Fibroblast of skin of back (primary cell): ENCODE results near the gene SLC39A6.
A peak's percentile ranks its signal among the peaks of the same experiment; 100 is the strongest.
"Not testable (repeated sequence)": the region's sequence is repeated elsewhere in the genome, so short reads cannot be mapped to it uniquely, and the experiment has no call there.

Source experiments
- DNase-seq: peaks from one replicate; pipeline ENCODE4 v3.0.0-alpha.2; 2013

Gene SLC39A6

DNA sequence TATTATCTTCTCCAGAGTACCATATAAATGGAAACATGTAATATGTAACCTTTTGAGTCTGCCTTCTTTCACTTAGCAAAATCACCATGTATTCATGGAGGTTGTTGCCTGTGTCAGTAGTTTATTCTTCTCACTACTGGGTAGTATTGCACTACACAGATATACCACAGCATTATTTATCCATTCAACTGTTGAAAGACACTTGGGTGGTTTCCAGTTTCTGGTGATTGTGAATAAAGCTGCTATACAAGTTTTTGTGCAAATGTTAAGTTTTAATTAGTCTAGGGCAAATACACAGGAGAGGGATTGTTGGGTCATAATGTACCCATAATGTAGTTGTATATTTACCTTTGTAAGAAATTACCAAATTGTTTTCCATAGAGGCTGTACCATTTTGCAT is 32.2 kb downstream of the SLC39A6 start:
- DNase-seq: no peak

DNA sequence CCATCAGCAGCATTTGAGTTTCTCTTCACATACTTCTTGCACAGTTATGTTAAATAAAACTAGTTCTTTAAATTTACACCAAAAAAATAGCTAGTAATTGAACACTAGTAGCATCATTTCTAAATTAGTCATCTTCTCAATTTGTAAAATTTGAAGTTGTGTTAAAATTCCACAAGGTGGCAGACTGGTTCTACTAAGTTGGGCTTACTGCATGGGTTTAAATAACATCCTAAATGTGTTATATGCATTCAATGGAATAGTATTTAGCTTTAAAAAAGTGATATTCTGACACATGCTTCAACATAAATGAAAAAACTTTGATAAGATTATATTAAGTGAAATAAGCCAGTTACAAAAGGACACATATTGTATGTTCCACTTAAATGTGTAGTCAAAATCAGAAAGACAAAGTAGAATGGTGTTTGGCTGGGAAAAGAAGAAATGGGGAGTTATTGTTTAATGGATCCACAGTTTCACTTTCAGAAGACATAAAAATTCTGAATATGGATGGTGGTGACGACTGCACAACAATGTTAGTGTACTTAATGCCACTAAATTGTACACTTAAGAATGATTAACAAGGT is 33.1 kb downstream of the SLC39A6 start:
- DNase-seq: peak; percentile 62

DNA sequence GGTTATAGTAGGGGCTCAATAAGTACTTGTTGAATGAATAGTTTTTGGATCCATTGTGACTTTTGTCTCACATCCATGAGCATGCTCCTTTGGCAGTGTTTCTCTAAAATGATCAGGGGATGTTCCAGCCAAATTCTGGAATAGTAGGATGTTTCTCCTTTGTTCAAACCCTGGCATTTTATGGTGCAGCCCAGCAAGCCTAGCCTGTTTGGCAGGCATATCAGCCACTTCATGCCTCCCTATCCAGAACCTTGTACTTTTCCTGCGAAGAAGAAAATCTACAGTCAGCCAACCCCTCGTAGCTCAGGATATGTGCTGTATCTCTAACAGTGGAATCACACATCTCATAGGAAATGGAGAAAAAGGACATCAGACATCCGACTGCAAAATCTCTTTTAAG is 34.7 kb downstream of the SLC39A6 start:
- DNase-seq: no peak

DNA sequence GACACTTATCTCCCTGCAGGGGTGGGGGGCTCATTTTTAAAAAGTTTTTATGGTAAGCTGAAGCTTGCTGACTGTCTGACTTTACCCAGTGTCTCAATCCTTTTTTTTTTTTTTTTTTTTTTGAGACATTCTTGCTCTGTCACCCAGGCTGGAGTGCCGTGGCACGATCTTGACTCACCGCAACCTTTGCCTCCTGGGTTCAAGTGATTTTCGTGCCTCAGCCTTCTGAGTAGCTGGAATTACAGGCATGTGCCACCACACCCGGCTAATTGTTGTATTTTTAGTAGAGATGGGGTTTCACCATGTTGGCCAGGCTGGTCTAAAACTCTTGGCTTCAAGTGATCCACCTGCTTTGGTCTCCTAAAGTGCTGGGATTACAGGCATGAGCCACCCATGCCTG is 37.0 kb downstream of the SLC39A6 start:
- not testable (repeated sequence) for DNase-seq

DNA sequence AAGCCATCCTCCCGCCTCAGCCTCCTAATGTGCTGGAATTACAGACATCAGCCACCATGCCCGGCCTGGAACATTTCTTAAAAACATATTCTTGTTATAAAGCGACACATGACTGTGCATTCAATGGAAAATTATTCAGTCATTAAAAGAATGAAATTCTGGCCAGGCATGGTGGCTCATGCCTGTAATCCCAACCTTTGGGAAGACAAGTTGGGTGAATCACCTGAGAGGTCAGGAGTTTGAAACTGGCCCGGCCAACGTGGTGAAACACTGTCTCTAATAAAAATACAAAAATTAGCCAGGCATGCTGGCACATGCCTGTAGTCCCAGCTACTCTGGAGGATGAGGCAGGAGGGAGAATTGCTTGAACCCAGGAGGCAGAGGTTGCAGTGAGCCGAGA is 40.1 kb downstream of the SLC39A6 start:
- DNase-seq: no peak

DNA sequence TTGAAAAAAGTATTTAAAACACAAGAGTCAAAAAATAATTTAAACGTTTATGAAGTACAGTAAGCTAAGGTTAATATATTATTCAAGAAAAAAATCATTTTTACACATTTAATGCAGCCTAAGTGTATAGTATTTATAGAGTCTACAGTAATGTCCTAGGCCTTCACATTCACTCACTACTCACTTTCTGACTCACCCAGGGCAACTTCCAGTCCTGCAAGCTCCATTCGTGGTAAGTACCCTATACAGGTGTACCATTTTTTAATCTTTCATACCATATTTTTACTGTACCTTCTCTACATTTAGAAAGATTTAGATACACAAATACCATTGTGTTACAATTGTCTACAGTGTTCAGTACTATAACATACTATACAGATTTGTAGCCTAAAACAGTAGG is 40.9 kb downstream of the SLC39A6 start:
- no peak for DNase-seq

DNA sequence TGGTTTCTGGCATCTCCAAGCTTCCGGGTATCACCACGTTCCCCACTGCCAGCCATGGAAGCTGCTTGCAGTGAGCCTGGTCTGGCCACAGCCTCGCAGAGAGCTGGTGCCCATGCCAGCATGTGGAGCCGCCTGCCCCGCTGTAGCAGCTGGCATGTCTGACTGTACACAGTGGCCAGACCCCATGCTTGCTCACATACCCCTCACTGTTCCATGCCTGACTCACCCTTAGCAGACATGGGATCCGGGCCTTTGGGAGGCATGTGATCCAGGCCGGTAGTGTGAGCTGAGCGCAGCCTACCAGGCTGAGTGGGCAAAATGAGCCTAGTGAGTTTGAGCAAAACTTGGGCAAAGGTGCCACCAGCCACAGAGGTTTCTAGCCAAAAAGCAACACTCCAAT is 43.0 kb downstream of the SLC39A6 start:
- DNase-seq: no peak

DNA sequence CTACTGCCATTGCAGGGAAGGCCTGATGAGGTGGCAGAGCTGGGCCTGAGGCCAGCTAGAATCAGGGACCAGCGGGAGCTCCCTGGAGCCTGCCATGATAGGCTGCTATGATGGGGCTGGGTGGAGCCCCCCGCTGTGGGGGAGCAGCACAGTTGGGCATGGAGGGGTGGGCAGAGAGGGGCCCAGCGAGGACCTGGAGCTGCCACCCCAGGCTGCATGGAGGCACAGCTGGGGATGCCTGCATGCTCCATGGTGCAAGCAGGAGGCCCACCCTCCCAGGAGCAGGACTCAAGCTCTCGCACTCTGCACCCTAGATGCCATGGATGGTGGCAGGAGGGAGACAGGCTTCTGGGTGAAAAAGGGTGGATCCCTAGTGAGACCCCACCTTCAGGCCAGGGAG is 43.9 kb downstream of the SLC39A6 start:
- no peak for DNase-seq

DNA sequence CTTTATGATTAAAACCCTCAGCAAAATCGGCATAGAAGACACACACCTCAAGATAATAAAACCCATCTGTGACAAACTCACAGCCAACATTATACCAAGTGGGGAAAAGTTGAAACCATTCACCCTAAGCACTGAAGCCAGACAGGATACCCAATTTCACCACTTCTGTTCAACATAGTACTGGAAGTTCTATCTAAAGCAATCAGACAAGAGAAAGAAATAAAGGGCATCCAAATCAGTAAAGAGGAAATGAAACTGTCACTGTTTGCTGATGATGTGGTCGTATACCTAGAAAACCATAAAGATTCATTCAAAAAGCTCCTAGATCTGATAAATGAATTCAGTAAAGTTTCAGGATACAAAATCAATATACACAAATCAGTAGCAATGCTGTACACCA is 45.4 kb downstream of the SLC39A6 start:
- no peak for DNase-seq

DNA sequence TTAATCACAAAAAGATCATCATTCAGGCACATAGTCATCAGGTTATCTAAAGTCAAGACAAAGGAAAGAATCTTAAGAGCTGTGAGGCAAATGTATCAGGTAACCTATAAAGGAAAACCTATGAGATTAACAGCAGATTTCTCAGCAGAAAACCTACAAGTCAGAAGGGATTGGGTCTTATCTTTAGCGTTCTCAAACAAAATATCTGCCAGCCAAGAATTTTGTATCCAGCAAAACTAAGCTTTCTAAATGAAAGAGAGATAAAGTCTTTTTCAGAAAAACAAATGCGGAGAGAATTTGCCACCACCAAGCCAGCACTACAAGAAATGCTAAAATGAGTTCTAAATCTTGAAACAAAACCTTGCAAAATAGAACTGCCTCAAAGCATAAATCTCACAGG is 48.0 kb downstream of the SLC39A6 start:
- DNase-seq: not testable (repeated sequence)

DNA sequence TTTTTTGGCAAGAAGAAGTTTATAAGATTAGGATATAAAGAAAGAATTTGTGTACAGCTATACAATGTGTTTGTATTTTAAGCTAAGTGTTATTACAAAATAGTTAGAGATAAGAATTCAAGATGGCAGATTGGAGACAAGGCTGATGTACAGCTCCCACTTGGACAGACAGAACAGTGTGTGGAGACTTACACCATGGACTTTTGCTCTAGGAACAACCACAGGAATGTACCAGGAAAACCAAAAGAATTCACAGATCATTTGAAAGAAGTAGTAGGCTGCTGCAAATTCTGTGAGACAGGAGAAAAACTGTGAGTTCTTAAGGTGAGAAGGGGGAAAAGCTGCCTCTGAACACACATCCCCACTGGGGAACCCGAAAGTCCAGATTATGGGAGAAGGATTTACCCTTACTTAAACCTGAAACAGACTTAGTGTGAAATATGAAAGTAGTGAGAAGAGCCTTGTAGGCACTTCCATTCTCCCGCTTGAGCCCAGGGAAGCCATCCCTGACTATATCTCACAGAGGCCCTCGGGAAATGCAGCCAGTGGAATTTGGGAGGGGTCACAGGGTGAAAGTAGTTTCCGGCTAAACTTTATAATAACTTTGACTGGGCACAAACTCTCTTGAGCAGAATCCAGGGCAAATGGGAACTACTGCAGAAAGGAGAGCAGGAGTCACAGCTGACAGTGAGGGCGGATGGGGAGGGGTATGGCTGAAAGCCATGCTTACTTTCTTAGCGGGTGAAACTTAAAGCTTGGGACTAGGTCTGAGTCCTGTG is 50.2 kb downstream of the SLC39A6 start:
- peak; percentile 28 for DNase-seq

DNA sequence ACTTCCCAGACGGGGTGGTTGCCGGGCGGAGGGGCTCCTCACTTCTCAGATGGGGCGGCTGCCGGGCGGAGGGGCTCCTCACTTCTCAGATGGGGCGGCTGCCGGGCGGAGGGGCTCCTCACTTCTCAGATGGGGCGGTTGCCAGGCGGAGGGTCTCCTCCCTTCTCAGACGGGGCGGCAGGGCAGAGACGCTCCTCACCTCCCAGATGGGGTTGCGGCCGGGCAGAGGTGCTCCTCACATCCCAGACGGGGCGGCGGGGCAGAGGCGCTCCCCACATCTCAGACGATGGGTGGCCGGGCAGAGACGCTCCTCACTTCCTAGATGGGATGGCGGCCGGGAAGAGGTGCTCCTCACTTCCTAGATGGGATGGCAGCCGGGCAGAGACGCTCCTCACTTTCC is 51.4 kb downstream of the SLC39A6 start:
- not testable (repeated sequence) for DNase-seq

DNA sequence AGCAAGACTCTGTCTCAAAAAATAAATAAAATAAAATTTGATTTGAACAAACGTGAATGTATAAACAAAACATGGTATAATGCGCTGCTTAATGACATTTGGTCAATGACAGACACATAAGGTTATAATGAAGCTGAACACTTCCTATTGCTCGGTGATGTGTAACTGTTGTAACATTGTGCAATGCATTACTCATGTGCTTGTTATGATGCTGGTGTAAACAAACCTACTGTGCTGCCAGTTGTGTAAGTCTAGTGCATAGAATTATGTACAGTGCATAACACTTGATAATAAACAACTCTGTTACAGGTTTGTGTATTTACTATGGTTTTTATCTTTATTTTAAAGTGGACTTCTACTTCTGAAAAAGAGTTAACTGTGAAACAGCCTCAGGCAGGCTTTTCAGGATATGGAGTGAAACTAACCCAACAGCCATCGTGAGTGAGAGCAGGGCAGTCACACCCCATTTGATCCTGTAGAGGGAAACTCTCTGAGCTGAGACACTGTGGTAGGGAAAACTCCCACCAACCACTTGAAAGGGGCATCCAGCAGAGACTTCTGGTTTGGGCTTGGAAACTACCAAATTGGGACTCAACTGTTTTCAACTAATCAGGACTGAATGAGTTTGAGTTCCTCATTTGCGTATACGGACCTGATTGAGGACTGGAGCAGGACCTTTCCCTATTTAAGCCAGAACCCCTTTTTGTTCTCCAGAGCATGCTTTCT is 53.1 kb downstream of the SLC39A6 start:
- peak; percentile 19 for DNase-seq

DNA sequence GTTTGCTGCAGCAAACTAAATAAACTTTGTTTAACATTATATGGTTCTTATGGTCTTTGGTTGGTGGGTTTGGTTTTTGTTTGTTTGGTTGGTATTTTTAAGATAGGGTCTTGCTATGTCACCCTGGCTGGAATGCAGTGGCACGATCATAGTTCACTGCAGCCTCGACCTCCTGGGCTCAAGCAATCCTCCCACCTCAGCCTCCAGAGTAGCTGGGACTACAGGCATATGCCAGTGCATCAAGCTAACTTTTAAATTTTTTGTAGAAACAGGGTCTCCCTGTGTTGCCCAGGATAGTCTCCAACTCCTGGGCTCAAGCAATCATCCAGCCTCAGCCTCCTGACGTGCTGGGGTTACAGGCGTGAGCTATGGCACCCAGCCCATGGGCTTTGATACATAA is 54.7 kb downstream of the SLC39A6 start:
- DNase-seq: no peak

DNA sequence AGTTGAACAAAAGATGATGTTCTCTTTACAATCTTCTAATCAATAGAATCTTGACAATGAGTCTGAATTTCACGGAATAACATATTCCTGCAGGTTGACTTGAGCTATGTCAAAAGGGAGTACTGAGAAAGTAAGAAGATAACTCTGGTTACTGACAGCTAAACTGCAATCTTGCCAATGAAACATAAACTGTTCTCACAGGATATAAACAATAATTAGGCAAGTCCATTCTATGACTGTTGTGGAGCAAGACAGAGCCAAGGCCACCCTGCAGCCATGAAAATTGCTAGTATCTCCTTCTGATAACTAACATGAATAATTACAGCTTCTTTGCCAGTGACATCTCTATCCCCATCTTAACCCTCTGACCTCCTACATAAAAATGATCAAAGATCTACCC is 55.5 kb downstream of the SLC39A6 start:
- DNase-seq: no peak

DNA sequence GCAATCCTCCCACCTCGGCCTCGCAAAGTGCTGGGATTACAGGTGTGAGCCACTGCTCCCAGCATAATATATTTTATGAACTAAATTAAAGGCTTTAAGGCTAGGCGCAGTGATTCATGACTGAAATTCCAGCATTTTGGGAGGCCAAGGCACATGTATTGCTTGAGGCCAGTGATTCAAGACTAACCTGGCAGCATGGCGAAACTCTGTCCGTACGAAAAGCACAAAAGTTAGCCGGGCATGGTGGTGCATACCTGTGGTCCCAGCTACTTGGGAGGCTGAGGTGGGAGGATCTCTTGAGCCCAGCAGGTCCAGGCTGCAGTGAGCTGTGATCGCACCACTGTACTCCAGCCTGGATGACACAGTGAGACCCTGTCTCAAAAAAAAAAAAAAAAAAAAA is 56.7 kb downstream of the SLC39A6 start:
- not testable (repeated sequence) for DNase-seq

DNA sequence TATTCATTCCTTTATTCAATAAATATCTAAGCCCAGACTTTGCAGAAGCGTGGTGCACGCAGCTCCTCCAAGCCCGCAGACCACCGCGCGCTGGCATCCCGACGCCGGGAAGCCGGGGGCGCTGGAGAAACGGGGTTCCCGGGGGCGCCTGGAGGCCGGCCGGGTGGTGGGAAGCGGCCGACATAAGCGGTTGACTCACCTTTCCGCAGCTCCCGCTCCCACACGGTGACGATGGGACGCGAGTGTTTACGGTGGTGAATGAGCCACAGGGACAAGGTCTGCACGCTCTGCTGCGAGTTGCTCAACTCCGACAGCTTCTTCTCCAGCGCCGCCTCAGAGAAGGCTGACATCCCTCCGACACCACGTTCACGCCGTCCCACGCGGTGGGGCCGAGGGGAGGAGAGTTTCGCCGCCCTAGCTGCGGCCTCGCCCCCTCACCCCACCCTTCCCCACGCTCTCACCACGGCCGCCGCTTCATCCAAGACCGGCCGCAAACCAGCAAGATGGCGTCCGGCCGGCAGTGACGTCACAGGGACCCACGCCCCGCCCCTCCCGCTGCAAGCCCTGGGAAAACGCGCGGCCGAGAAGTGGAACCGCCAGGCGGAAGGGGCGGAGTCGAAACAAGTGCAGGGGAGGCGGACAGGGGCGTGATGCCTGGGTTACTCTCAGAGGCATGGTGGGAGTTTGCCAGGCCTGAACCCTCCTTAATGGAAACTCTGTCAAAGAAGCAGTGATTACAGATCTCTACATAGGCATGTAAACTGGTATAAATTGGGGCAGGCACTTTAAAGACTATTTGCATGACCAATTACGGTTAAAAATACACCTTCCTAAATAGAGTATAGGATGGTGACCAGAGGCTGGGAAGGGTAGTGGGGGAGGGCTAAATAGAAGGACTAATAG is 61.8 kb downstream of the SLC39A6 start, which contains the start of gene RPRD1A:
RPRD1A (minus strand) TSS at position 505 of the 903 bp plus-strand sequence; CDS start at position 350, 155 bp downstream.
- peak; percentile 91 for DNase-seq

DNA sequence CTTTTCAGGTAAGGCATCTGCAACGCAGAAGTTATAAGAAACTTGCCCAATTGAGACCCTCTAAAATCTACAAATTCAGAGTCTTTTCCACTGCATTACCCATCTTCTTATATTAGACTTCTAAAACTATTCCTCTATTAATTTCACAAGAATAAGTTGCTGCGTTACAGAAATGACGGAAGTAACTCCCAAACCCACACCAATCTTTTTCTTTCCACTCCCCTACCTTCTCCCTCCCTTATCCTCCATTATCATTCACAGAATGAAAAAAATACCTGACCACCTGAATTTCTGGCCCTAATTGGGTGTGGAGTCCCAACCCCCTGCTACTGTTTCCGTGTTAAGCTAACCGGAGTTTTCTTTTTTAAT is 62.5 kb downstream of the SLC39A6 start:
- no peak for DNase-seq

DNA sequence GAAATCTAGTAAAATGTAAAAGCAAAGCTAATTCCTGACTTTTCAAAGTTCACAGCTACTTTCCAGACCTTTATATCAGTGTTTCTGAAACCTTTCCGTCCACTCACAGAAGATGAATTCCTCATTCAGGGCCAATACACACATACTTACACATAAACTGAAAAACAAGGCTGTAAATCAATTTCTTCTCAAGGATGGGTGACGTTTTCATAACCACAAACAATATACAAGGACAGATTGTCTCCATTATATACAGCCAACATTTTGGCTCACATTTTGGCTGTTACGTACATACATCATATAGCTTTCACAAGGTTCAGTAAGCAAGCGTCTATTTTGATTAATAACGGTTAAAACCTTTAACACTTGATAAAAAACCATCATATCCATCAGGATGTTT is 63.1 kb downstream of the SLC39A6 start:
- no peak for DNase-seq

DNA sequence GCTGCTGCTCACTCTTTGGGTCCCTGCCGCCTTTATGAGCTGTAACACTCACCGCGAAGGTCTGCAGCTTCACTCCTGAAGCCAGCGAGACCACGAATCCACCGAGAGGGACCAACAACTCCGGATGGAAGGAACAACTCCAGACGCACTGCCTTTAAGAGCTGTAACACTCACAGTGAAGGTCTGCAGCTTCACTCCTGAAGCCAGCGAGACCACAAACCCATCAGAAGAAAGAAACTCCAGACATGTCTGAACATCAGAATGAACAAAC is 64.4 kb downstream of the SLC39A6 start:
- DNase-seq: not testable (repeated sequence)

DNA sequence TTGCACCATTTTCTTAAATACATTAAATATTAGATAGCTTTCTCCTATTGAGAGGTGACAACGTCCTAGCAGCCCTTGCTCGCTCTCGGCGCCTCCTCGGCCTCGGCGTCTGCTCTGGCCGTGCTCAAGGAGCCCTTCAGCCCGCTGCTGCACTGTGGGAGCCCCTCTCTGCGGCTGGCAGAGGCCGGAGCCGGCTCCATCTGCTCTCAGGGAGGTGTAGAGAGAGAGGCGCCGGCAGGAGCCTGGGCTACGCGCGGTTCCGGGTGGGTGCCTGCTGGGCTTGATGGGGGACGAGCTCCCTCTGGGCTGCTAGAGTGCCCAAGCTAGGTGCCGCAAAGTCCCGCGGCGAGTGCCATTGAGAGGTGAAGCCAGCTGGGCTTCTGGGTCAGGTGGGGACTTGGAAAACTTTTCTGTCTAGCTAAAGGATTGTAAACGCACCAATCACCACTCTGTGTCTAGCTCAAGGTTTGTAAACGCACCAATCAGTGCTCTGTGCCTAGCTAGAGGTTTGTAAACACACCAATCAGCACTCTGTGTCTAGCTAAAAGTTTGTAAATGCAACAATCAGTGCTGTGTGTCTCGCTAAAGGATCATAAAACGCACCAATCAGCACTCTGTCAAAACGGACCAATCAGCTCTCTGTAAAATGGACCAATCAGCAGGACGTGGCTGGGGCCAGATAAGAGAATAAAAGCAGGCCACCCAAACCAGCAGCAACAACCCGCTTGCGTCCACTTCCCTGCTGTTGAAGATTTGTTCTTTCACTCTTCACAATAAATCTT is 64.9 kb downstream of the SLC39A6 start:
- no peak for DNase-seq

DNA sequence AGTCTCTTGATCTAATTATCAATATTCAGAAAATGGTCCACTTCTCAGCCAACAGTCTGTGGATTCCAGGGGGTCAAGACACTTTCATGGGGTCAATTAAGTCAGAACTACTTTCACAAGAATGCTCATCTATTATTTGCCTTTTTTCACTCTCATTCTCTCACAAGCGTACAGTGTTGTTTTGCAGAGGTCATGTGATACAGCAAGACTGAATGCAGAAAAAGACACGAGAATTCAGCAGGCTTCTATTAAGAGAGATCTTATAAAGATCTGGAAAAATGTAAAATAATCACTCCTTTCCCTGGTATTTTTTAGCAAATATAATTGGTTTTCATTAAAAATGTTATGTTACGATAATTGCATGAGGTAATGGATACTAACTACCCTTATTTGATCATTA is 70.5 kb downstream of the SLC39A6 start:
- no peak for DNase-seq
